GM18508 (cell line): ENCODE results near the gene SNRK.

Experiments used
- ATAC-seq: cut with Tn5 transposase; IDR thresholded peaks from one replicate; pipeline ENCODE4 v1.9.1; 2021; ENCODE audit warnings: moderate number of reproducible peaks; ENCODE audit not compliant: insufficient read depth, unreplicated experiment

Gene SNRK, protein sequence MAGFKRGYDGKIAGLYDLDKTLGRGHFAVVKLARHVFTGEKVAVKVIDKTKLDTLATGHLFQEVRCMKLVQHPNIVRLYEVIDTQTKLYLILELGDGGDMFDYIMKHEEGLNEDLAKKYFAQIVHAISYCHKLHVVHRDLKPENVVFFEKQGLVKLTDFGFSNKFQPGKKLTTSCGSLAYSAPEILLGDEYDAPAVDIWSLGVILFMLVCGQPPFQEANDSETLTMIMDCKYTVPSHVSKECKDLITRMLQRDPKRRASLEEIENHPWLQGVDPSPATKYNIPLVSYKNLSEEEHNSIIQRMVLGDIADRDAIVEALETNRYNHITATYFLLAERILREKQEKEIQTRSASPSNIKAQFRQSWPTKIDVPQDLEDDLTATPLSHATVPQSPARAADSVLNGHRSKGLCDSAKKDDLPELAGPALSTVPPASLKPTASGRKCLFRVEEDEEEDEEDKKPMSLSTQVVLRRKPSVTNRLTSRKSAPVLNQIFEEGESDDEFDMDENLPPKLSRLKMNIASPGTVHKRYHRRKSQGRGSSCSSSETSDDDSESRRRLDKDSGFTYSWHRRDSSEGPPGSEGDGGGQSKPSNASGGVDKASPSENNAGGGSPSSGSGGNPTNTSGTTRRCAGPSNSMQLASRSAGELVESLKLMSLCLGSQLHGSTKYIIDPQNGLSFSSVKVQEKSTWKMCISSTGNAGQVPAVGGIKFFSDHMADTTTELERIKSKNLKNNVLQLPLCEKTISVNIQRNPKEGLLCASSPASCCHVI

DNA sequence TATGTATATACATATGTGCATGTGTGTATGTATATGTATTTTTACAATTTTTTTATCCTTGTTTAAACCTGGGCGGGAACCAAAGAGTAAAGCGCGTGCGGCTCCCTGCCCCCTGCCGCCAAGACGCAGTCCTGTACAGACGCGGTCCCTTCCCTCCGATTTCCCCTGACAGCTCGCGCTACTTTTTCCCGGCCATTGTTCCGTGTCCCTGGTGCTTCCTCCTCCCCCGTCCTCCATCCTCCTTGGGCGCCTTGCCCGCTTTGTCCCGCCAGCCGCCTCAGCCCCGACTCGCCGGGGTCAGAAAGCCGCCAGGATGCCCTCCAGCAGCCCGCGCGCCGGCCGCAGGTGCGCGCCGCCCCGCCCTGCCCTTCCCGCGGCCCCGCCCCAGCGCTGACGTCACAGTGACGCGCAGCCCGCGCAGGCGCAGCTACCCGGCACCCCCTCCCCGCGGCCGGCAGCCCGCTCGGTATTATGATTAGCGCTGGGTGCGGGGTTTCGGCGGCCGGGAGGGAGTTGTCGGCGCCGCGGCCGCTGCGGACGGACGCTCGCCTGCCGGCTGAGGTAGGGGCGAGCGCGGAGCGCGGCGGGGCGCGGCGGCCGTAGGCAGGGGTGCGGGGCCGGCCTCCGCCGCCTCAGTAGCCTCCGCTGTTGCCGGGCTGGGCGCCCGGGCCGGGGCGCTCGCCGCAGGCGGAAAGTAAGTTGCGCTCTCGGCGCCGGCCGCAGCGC, at the start of gene SNRK:
Gene SNRK (plus strand): TSS at position 426 of the 726 bp plus-strand sequence. CDS start 16,664 bp downstream, outside the sequence.
- ATAC-seq: no peak

DNA sequence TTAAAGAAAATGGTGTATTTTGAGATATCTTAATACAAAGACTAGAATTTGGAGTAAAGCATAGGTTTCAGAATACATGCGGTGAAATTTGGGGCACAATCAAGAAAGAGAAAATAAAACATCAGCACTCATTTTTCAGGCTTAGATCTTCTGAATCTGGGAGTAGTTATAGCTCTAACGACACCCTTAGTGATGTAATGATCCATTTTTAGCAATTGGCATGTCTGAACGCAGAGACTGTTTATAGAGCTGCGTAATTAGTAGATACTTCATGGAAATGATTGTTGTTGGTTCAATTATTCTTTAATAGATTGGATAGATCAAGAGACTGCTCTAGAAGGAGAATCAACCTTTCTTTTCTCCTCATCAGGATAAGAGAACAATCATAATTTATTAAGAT, 47.5 kb upstream of the SNRK start:
- no peak for ATAC-seq

DNA sequence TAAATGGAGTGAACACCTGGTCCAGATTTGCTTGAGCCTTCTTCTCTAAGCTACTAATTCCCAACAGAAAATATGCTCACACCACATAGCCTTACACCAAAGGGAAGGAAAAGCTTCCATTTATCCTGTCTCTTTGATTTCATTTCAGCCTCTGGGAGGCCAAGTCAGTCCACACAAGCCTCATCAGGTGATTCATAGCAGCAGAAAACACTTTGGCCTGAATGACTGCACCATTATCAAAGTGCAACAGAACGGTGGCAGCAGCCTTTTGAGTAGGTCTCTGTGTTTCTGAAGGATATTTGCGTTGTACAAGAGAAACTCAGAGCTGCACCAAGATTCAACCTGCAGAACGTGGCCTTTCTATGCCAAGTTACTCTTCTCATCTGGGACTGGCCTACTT, 46.6 kb upstream of the SNRK start:
- no peak for ATAC-seq

DNA sequence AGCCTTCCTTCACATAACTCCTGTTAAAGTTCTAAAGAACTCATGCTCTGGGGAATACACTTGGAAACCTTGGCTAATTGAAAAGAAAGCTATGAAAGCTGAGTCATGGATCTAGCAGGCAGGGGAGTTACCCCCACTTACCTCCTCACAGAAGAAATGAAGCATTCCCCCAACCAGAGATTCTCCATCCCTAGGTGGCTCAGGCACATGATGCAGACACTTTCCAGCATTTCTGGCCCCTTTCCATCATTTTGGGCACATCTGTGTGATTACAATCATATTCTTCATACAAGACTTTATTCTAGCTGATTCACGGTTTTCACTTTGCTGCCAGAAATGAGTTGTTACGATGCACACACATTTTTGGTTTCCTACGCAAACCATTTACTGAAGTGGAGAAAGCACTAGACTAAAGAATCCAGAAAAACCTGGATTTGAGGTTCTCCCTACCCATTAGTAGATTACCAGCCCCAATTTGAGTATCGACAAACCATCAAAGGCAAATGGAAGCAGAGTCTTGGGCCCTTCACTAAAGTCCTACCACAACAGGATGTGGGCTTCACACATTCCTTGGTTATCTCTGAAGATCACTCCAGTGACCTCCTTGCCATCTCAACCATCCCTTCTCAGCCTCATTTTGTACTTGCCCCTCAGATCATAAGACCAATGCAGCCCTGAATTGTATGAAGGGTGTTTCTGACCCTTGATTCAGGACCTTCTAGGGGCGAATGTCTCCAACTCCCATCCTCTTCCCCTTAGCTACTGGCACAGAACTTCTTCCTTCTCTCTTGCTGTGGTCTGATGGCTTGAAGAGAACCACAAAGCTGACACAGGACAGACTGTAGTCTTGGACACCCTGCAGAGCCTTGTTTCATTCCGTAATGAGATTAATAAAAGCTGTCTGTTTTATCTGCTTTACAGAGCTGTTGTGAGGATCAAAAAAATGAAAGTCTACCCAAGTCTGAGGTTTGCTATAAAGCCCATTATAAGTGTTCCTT, 42.5 kb upstream of the SNRK start:
- ATAC-seq: no peak

DNA sequence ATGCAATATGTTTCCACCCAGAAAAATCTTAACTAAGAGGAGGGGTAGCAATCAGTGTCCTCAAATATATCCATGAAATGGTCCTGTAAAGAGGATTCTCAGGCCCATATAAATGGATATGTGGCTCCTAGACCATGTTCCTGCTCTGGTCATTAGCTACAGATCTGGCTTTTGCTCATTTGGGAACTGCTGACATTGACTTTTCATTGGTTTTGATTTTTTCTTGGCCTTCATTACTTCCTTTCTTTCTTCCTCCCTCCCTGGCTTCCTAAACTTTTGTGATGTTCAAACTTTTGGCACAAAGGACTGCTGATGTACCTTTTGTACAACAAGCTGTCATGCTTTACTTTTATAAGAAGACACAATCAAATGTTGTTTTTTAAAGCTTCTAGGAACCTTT, 41.6 kb upstream of the SNRK start:
- no peak for ATAC-seq

DNA sequence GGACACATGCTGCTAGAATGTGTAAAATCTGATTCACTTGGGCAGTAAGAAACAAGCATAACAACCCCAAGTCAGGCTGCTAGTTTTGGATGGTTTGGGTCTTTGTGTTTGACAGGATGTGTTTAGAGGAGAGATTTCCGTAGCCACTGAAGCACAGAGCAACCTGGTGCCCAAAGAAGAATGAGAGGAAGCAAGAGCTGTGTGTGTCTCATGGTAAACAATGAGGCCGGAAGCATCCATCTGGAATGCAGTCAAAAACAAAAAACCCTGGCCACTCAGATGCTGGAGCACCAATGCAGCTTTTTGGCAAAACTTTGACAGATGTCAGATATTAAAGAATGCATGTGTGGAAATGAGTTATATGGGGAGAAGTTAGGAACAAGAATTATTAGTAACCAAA, 39.4 kb upstream of the SNRK start:
- no peak for ATAC-seq

DNA sequence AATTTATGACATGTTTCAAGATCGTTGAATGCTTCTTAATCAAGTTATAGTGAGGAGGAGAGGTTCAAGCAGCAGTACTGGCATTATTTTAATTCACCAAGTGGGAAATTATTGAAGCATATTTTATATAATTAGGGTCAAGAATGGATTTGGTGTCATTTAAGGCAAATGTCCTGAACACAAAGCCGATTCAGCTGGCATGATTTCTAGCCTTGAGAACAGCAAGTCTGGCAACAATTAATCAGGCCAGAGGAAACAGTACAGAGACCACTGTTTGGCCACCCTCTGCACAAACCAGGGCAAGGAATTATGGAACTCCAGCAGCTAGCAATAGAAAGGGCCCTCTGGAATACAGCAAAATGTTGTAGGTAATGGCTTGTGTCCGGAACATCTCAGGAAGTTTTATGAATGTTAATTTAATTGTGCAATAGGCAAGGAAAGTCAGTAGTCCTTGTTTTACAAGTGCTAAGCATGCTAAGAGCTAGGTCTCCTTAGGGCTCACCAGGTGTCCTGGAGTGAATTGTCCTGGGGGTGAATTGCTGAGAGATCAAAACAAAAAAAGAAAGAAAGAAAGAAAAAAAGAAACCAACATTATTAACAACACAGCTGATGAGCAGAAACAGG, 38.7 kb upstream of the SNRK start:
- ATAC-seq: no peak

DNA sequence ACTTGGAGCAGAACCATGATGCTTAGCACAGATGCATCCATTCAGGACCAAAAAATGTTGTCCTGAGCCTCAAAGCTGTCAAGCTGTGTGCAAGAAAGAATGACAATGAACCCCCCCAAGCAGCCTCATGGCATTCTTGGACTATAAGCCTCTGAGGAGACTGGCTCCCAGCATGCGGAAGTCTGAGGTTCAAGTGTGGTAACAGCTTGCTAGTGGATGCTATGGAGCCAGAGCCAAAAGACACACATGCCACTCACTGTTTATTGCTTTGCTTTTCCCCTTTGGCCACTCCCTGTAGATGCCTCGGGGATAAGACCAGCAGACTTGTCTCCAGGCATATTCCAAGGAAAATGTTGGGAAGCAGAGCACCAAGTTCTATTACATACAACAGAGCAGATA, 38.2 kb upstream of the SNRK start:
- no peak for ATAC-seq

DNA sequence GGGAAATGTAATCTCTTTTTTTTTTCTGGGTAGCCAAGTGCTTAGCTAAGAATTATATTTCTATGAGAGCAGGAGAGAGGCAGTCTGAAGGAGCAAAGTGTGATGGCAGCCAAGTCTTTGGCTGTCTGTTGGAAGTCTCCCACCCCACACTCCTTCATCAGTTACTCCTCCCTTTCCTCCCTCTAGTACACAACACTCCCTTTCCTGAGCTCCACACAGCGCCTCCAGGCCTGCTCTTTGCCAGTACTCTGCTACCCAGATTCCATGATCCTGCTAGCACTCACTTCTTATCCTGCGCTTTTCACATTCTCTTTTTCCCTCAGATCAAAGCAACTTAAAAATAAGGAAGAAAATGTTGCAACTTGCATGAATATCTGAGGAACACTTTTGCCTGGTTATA, 37.4 kb upstream of the SNRK start:
- ATAC-seq: no peak

DNA sequence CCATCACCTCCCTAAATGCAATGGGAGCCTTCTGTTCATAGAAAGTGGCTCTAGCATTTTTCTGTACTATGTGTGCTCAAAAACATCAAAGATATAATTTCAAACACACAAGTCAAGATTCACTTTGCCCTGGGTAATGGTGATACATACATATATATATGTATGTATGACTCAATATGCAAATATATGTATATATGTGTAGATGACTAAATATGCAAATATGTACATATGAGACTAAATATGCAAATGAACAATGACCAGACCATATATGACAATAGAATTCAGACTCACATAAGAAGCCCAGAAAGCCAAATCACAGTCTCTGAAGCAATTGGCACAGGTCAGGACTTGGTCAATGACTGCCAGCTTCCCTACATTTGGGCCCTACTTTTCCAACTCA, 36.9 kb upstream of the SNRK start:
- ATAC-seq: no peak

DNA sequence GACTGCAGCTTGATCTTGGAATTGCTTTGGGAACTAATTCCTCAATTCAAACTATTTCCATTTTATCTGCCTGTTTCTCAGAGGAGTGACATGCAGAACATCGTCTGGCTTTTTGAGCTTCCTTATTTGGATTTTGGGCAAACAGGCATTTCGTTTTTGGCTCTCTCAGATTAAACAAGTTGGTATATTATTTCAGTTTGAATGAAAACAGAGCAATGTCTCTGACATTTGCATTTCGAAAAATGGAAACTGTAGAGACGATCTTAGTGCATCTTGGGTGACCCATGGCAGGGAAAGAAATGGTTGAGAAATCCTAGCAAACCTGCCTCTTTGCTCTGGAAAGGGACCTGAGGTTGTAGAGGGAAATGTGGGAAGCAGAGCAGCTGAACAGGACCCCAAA, 33.0 kb upstream of the SNRK start:
- ATAC-seq: no peak

DNA sequence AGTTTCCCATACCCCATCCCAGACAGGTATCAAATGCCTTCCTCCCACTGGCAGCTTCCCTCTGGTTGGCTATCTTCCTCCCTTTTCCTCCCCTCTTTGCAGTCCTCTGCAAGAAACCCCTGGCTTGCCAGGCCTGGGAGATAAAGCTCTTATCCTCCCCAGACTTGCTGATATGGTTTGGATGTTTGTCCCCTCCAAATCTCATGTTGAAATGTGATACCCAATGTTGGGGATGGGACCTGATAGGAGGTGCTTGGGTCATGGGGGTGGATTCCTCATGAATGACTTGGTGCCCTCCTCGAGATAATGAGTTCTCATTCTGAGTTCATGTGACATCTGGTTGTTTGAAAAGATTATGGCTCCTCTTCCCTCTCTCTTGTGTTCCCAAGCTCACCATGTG, 32.2 kb upstream of the SNRK start:
- no peak for ATAC-seq

DNA sequence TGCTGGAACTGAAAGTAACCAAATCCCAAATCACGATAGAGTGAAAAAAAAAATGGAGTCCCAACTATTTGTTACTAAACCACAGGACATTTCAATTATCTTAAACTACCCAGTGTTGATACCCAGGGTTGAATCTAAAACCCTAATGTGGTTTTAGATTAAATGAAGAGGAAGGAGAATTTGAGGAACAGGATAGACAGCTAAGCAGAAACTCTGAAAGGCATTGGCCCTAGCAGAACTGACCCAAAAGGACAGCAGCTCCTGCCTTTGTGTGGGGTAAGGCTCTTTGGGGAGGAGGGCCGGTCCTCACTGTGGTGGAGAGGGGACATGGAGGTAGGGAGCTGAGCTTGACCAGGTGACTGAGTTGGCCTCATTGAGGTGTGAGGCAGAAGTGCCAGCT, 30.7 kb upstream of the SNRK start:
- ATAC-seq: no peak

DNA sequence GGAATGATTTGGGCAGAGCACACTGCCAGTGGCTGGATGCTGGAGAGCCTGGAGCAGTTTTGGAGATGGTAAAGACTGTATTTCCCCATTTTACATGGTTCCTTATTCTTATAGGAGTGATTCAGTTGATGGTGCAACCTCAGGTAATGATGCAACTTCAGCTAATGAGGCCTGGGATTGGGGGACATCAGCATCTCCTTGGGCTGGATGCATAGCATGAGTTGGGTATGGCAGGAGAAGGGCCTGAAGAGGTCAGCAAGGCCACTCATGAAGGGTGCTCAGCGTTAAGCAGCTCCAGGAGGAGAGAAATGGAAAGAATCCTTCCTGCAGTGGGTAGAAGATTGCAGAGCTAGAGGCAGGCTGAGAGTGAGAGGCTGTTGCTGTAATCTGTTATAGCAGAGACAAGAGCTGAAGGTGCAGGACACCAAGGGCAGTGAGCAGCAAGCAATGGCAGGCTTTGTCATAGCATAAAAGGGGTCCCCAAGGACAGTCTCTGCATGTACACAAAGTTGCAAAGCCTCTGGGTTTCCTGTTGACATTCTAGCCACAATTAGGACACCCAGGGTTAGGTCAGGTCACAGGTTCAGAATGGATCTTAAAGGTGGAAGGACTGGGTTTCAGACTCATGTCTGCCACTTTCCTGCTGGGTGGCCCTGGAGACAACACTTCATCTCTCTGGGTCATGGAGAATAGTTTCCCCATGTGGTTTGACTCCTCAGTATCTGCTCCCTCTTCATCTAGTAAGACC, 29.5 kb upstream of the SNRK start:
- ATAC-seq: no peak

DNA sequence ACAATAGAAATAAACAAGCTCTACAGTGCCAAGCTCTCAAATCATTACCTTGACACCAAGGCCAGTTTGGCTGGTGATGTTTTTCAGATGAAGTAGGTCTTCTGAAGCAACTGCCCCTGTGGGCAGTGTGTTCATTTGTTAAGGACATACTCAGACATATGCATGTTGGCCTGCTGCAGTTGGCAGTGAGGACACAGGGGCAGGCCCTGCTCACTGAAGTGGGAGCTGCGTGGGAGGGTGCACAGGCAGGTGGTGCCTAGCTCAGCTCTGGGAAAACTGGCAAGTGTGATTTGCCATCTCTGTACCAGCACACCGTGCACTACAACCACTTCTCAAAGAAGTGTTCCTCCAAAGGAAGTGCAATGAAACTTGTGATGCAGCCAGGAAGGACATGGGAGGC, 28.5 kb upstream of the SNRK start:
- ATAC-seq: no peak

DNA sequence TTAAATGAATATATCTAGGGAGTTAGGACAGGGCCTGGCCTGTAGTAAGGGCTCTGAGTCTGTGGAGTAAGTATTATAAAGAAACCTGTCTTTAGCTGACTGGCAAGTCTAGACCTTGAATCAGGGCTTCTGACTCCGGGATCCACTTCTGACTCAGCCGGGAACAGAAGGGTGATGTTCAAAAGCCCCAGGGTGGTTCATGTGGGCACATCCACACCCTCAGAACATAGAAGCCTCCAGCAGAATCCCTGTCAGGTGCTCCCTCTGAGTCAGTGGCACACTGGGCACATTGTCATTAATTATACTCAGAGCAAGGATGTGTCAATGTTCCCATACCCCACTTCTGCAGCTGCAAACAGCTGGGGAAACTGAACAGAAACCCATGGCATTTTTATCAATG, 26.7 kb upstream of the SNRK start:
- no peak for ATAC-seq

DNA sequence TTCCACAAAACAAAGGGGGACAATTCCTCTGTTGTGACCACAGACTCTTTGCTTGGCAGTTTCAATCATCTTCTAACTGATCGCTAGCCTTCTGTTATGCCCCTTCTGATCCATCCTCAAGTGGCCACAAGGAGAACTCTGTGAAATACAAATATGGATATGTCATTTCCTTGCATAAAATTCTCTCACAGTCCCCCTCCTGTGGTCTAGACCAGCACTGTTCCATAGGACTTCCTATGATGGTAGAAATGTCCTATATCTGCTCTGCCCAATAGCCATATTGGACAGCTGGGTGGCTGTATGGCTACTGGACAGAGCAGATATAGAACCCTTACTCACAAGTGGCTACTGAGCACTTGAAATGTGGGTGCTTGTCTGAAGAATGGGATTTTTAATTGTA, 25.9 kb upstream of the SNRK start:
- ATAC-seq: no peak

DNA sequence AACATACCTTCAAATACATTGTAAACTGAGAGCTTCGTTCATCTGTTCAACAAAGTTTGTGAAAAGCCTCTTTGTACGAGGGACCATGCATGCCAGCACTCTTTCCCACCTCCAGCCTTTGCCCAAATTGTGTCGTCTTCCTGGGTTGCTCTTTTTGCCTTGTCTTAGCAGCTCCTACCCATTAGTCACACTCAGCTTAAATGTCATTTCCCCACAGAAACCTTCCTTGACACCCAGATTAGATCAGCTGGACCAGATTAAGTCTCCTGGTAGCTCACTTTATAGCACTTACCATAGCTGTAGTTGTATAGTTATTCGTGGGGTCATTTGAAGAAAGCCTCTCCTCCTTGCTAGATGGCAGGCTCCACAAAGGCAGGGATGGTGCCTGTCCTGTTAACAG, 24.1 kb upstream of the SNRK start:
- no peak for ATAC-seq

DNA sequence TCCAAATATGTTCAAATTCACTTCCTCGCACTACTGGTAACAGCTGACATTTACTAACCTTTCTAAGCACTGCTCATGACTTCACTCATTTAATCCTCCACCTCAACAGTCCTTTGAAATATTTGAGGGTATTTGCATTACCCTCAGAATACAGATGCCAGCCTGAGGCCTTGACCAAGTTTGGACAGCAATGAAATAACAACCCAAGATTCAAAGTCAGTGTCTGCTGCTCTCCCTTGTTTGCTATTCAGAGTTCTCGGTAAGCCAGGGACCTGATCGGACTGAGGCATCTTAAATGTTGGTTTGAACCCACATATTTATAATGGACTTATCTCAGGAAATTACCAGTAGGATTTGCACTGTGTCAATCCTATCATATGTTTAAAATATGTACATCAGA, 19.9 kb upstream of the SNRK start:
- no peak for ATAC-seq
